Common myeloid progenitor, CD34-positive (primary cell): ENCODE measurements around the gene RASSF5.

Experiments
- CTCF ChIA-PET: fragments of 350-600 bp; sonication (Branson Sonifier 250); formaldehyde crosslinking; loops from one replicate; lab custom pipeline; 2021; ENCODE audit warnings: antibody characterized with exemption; lab: Charles Lee
- POLR2A ChIA-PET: fragments of 350-600 bp; sonication (Branson Sonifier 250); formaldehyde crosslinking; loops from one replicate; lab custom pipeline; 2021; ENCODE audit warnings: antibody characterized with exemption; lab: Charles Lee
- DNase-seq, 3 donors: peaks; one replicate each; pipeline versions ENCODE4 v3.0.0 to v3.0.0-alpha.2; 2013
- H3K27ac ChIP-seq, 2 experiments: 1 replicate in 1 of 2; 2 replicates in 1 of 2; pipeline ENCODE4 v1.7.0; 2013; ENCODE audit warnings: inconsistent platforms in 2 of 2, low read length in 2 of 2, mild to moderate bottlenecking in 2 of 2, low read depth in 1 of 2, moderate library complexity in 1 of 2; ENCODE audit not compliant: severe bottlenecking in 2 of 2, insufficient read depth in 1 of 2, poor library complexity in 1 of 2
- H3K27me3 ChIP-seq, 5 experiments: replicated peaks in 2 of 5; 1 replicate in 3 of 5; 2 replicates in 2 of 5; pipeline versions ENCODE4 v1.6.1 to v1.7.0; 2013; ENCODE audit warnings: low read length in 4 of 5, mild to moderate bottlenecking in 2 of 5, moderate library complexity in 2 of 5, inconsistent platforms in 1 of 5; ENCODE audit not compliant: insufficient read depth in 5 of 5, control insufficient read depth in 4 of 5
- H3K36me3 ChIP-seq, 4 experiments: 1 replicate in 2 of 4; 2 replicates in 2 of 4; pipeline versions ENCODE4 v1.6.1 to v1.7.0; 2013; ENCODE audit warnings: low read length in 3 of 4, control low read depth in 1 of 4, mild to moderate bottlenecking in 1 of 4; ENCODE audit not compliant: control insufficient read depth in 4 of 4, insufficient read depth in 4 of 4
- H3K4me1 ChIP-seq, 4 experiments: 1 replicate in 3 of 4; 2 replicates in 1 of 4; pipeline versions ENCODE4 v1.6.1 to v1.7.1; 2013; ENCODE audit warnings: low read length in 3 of 4, mild to moderate bottlenecking in 3 of 4, control low read depth in 1 of 4, inconsistent platforms in 1 of 4, moderate library complexity in 1 of 4; ENCODE audit not compliant: control insufficient read depth in 4 of 4, insufficient read depth in 4 of 4; ENCODE audit errors: control extremely low read depth in 1 of 4
- H3K4me3 ChIP-seq, 7 experiments: 1 replicate in 4 of 7; 2 replicates in 3 of 7; pipeline versions ENCODE4 v1.5.1 to v1.7.0; 2013; ENCODE audit warnings: mild to moderate bottlenecking in 7 of 7, low read length in 6 of 7, moderate library complexity in 6 of 7, inconsistent platforms in 2 of 7, low read depth in 2 of 7, control low read depth in 1 of 7; ENCODE audit not compliant: insufficient read depth in 4 of 7, control insufficient read depth in 1 of 7; ENCODE audit errors: extremely low read depth in 1 of 7
- H3K9me3 ChIP-seq, 5 experiments: 1 replicate in 4 of 5; 2 replicates in 1 of 5; pipeline versions ENCODE4 v1.6.1 to v1.7.1; 2013; ENCODE audit warnings: low read length in 4 of 5, mild to moderate bottlenecking in 2 of 5, inconsistent platforms in 1 of 5, low read depth in 1 of 5, moderate library complexity in 1 of 5; ENCODE audit not compliant: control insufficient read depth in 4 of 5, insufficient read depth in 2 of 5; ENCODE audit errors: control extremely low read depth in 1 of 5
- WGBS: methylation state at CpG from one replicate; pipeline ENCODE4 v1.1.5; 2013; ENCODE audit not compliant: insufficient coverage; 5-methylcytosine and 5-hydroxymethylcytosine counted together

RASSF5 gene

GRCh38 chr1:206559672-206559995 lies 52.3 kb downstream of the RASSF5 start:
- Histone ChIP-seq H3K27me3 (no peaks in the 10 kb centered on the region), H3K27ac (peak overlapping the region in 1 of 2 experiments; percentile 86), H3K4me3 (peak overlapping the region in 6 of 7 experiments; percentile 82 to 95 (median 88)), H3K4me1 (peaks cover 42 to 85% (median 85%) of the 10 kb centered on the region in 4 experiments), H3K36me3 (peaks cover 5 to 26% (median 14%) of the 10 kb centered on the region in 4 experiments), H3K9me3 (no peaks in the 10 kb centered on the region)
- no peak for DNase-seq
- POLR2A ChIA-PET = interaction anchor here (1.0 to 1.1 kb wide), 2 partner anchors 18 to 22 kb away, joined by 3 to 5 read pairs; no protein-coding TSS in a partner anchor
- WGBS = 62% methylated on average over 2 of the region's 5 CpGs
- CTCF ChIA-PET = interaction anchor here (14.2 to 21.6 kb wide), 2 partner anchors 16 to 21 kb away, joined by 158 to 395 read pairs; no protein-coding TSS in a partner anchor

- WGBS = 79% methylated on average over 9 of the region's 10 CpGs
- H3K27me3 ChIP-seq = no peaks in the 10 kb centered on the region
- peaks cover 42 to 90% (median 84%) of the 10 kb centered on the region in 4 experiments for H3K4me1 ChIP-seq
- POLR2A ChIA-PET = interaction anchor here (1.1 kb wide), 1 partner anchor 18 kb away, joined by 5 read pairs; no protein-coding TSS in a partner anchor
- CTCF ChIA-PET = interaction anchor here (0.6 to 21.6 kb wide), 4 partner anchors 10 to 111 kb away, joined by 3 to 395 read pairs (median 80); no protein-coding TSS in a partner anchor
- H3K36me3 ChIP-seq = peaks cover 5 to 31% (median 14%) of the 10 kb centered on the region in 4 experiments
- no peaks in the 10 kb centered on the region for H3K9me3 ChIP-seq
- no peak for DNase-seq
- H3K4me3 ChIP-seq = peak overlapping the region in 5 of 7 experiments; percentile 9 to 92 (median 84)
- peak overlapping the region in 1 of 2 experiments; percentile 86 for H3K27ac ChIP-seq
Measured at GRCh38 chr1:206560007-206560716, 52.8 kb downstream of the RASSF5 start.

GRCh38 chr1:206563367-206564207 lies 56.3 kb downstream of the RASSF5 start:
- H3K9me3 ChIP-seq = no peaks in the 10 kb centered on the region
- no peaks in the 10 kb centered on the region for H3K27me3 ChIP-seq
- H3K4me1 ChIP-seq = peaks cover 41 to 75% (median 67%) of the 10 kb centered on the region in 4 experiments
- ChIA-PET CTCF (interaction anchor here (0.9 to 21.6 kb wide), 6 partner anchors 9 to 101 kb away, joined by 3 to 395 read pairs (median 9); no protein-coding TSS in a partner anchor), POLR2A (interaction anchor here (0.8 to 1.8 kb wide), 2 partner anchors 10 to 17 kb away, joined by 3 to 12 read pairs; no protein-coding TSS in a partner anchor)
- H3K4me3 ChIP-seq = peak overlapping the region in 3 of 7 experiments; percentile 8 to 35 (median 17)
- peaks cover 15 to 61% (median 26%) of the 10 kb centered on the region in 4 experiments for H3K36me3 ChIP-seq
- DNase-seq = no peak
- H3K27ac ChIP-seq = no peak overlapping the region
- 20% methylated on average over 1 of the region's 1 CpG for WGBS

- POLR2A ChIA-PET = interaction anchor here (0.7 kb wide), 1 partner anchor 8 kb away, joined by 4 read pairs; no protein-coding TSS in a partner anchor
Measured at GRCh38 chr1:206565995-206566394, 58.7 kb downstream of the RASSF5 start.

GRCh38 chr1:206566999-206567398 lies 59.7 kb downstream of the RASSF5 start:
- CTCF ChIA-PET = interaction anchor here (1.6 to 21.6 kb wide), 4 partner anchors 9 to 23 kb away, joined by 6 to 395 read pairs (median 82); no protein-coding TSS in a partner anchor
- peaks cover 24 to 46% (median 39%) of the 10 kb centered on the region in 4 experiments for H3K4me1 ChIP-seq
- no peak overlapping the region for H3K4me3 ChIP-seq
- H3K36me3 ChIP-seq = peaks cover 6 to 62% (median 24%) of the 10 kb centered on the region in 4 experiments
- DNase-seq = no peak
- no CpG with 5 or more reads among the region's 4 CpGs for WGBS
- POLR2A ChIA-PET = interaction anchor here (0.7 kb wide), 1 partner anchor 9 kb away, joined by 4 read pairs; no protein-coding TSS in a partner anchor
- H3K27me3 ChIP-seq = no peaks in the 10 kb centered on the region
- H3K27ac ChIP-seq = no peak overlapping the region
- no peaks in the 10 kb centered on the region for H3K9me3 ChIP-seq

More at GRCh38 chr1:206565995-206566394, 58.7 kb downstream of the RASSF5 start:
- Histone ChIP-seq H3K36me3 (peaks cover 9 to 64% (median 28%) of the 10 kb centered on the region in 4 experiments), H3K27ac (peak overlapping the region in 1 of 2 experiments; percentile 3), H3K9me3 (no peaks in the 10 kb centered on the region), H3K27me3 (no peaks in the 10 kb centered on the region), H3K4me1 (peaks cover 26 to 51% (median 43%) of the 10 kb centered on the region in 4 experiments), H3K4me3 (no peak overlapping the region)
- CTCF ChIA-PET = interaction anchor here (1.1 to 21.6 kb wide), 5 partner anchors 8 to 22 kb away, joined by 4 to 395 read pairs (median 6); no protein-coding TSS in a partner anchor
- WGBS = 85% methylated on average over 2 of the region's 4 CpGs
- no peak for DNase-seq

- no peak for DNase-seq
- H3K4me1 ChIP-seq = peaks cover 23 to 35% (median 30%) of the 10 kb centered on the region in 4 experiments
- H3K9me3 ChIP-seq = no peaks in the 10 kb centered on the region
- ChIA-PET CTCF (interaction anchor here (1.0 to 21.6 kb wide), 5 partner anchors 12 to 23 kb away, joined by 3 to 395 read pairs (median 6); no protein-coding TSS in a partner anchor), POLR2A (interaction anchor here (1.3 kb wide), 1 partner anchor 12 kb away, joined by 4 read pairs; no protein-coding TSS in a partner anchor)
- peaks cover 8 to 64% (median 26%) of the 10 kb centered on the region in 4 experiments for H3K36me3 ChIP-seq
- H3K27me3 ChIP-seq = no peaks in the 10 kb centered on the region
- no peak overlapping the region for H3K4me3 ChIP-seq
- no peak overlapping the region for H3K27ac ChIP-seq
- 98% methylated on average over 7 of the region's 10 CpGs for WGBS
Measured at GRCh38 chr1:206568256-206568655, 60.9 kb downstream of the RASSF5 start.
